RWPE1 (cell line): Measurements from ENCODE around the gene CAMK2D.

Source experiments
- CTCF ChIA-PET: fragments of 350-600 bp; sonication (Branson Sonifier 250); formaldehyde crosslinking; extraction: SDS; loops from one replicate; lab custom pipeline; 2021; lab: Yijun Ruan, JAX
- POLR2A ChIA-PET: fragments of 400-600 bp; formaldehyde crosslinking; extraction: SDS; loops from one replicate; lab custom pipeline; 2020; ENCODE audit warnings: antibody characterized with exemption; ENCODE audit not compliant: low non-redundant PET; lab: Yijun Ruan, JAX
- DNase-seq: peaks from one replicate; pipeline ENCODE4 v3.0.0; 2012; ENCODE audit warnings: low spot score
- H3K27ac ChIP-seq: fragments of 450-650 bp; 2 replicates; pipeline ENCODE4 v1.5.1; 2017
- TF ChIP-seq, protein P1 (sequence below): fragments of 450-650 bp; conservative IDR thresholded peaks from 2 replicates; pipeline ENCODE4 v1.5.1; 2017; ENCODE audit warnings: low read depth, mild to moderate bottlenecking

The CAMK2D gene

DNA sequence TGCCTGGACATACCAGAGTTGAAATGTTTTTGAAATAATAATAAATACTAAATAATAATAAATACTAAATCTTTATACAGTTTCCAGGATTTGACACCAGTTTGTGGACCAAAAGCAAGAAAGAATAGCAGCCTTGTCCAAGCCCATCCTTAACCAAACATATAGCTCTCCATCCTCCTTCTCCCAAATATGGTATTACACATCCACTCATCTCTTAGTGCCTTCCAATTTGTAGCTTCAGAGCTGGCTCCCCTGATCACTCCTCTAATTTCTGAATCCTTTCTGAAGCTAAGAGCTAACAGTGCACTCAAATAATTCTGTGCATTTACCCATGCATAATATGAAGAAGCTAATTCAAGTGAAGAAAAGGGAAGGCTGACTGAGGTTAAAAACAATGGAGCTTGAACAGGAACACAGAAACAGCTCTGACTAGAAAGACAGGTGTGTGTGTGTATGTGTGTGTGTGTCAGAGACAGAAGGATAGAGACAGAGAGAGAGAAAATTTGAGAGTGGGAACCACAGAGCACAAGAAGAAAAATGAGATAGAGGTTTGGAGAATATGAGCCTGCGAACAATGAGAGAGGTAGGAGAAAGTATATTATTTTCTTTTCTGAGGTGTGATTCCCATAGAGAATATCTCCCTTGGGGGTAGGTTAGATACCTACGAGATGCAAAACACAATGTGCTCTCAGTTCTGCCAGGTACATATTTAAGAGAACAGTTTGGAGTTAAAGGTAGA, 123.5 kb downstream of the CAMK2D start:
- CTCF ChIA-PET: interaction anchor here (0.7 kb wide), 1 partner anchor 1312 kb away, joined by 4 read pairs; no protein-coding TSS in a partner anchor
- TF ChIP-seq, protein P1, sequence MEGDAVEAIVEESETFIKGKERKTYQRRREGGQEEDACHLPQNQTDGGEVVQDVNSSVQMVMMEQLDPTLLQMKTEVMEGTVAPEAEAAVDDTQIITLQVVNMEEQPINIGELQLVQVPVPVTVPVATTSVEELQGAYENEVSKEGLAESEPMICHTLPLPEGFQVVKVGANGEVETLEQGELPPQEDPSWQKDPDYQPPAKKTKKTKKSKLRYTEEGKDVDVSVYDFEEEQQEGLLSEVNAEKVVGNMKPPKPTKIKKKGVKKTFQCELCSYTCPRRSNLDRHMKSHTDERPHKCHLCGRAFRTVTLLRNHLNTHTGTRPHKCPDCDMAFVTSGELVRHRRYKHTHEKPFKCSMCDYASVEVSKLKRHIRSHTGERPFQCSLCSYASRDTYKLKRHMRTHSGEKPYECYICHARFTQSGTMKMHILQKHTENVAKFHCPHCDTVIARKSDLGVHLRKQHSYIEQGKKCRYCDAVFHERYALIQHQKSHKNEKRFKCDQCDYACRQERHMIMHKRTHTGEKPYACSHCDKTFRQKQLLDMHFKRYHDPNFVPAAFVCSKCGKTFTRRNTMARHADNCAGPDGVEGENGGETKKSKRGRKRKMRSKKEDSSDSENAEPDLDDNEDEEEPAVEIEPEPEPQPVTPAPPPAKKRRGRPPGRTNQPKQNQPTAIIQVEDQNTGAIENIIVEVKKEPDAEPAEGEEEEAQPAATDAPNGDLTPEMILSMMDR: no peak
- H3K27ac ChIP-seq: no peak overlapping the region
- POLR2A ChIA-PET: interaction anchor here (0.7 kb wide), 1 partner anchor 12 kb away, joined by 9 read pairs; no protein-coding TSS in a partner anchor
- DNase-seq: no peak

DNA sequence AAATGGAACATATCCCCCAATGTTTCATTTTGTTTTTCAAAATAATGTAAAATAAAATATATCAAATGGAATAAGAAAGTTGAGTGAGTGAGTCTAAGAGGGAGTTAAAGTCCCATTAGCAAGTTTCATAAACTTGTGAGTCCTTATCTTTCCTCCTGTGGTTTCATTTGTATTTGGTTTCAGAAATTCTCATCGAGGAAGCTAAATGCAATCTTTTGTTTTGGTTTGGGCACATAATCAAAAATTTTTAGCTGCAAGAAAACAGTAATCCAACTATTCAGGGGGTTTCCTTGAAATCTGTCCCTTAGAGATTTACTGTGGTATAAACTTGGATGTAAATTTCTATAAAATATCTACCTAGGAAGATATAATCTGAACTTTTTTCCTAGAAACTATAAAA, 124.2 kb downstream of the CAMK2D start:
- POLR2A ChIA-PET: no interaction called here
- CTCF ChIA-PET: interaction anchor here (0.6 to 0.7 kb wide), 2 partner anchors 690 to 1313 kb away, joined by 3 to 4 read pairs; no protein-coding TSS in a partner anchor
- TF ChIP-seq, protein P1: no peak
- no peak overlapping the region for H3K27ac ChIP-seq
- DNase-seq: no peak

DNA sequence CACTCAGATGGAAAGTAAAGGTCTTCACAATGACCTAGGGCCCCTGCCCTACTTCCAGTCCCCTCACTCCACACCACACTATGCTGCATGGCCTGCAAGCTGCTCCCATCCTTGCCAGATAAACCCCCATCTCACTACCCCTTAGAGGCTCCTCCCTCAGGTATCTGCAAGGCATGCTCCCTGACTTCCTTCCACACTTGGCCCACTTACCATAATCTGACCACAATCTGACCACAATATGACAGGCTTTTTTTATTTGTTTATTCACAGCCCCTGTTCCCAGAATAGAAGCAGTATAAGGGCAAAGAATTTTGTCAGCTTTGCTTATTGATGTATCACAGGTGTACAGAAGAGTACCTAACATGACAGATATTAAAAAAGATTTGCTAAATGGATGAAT, 124.7 kb downstream of the CAMK2D start:
- no peak for DNase-seq
- H3K27ac ChIP-seq: no peak overlapping the region
- ChIA-PET CTCF (interaction anchor here (0.6 kb wide), 1 partner anchor 690 kb away, joined by 3 read pairs; no protein-coding TSS in a partner anchor), POLR2A (no interaction called here)
- TF ChIP-seq, protein P1: no peak

DNA sequence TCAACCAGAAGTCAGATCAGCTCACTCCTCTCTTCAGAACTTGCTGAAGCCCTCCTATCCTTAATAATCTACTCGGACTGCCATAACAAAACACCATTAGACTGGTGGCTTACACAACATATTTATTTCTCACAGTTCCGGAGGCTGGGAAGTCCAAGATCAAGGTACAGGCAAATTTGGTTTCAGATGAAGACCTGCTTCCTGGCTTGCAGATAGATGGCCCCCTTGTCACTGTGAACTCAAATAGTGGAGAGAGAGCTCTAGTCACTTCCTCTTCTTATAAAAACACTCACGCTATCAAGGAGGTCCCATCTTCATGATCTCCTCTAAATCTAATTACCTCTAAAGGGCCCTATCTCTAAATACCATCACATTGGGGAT, 125.1 kb downstream of the CAMK2D start:
- no peak for DNase-seq
- TF ChIP-seq, protein P1: no peak
- CTCF ChIA-PET: no interaction called here
- POLR2A ChIA-PET: no interaction called here
- no peak overlapping the region for H3K27ac ChIP-seq

DNA sequence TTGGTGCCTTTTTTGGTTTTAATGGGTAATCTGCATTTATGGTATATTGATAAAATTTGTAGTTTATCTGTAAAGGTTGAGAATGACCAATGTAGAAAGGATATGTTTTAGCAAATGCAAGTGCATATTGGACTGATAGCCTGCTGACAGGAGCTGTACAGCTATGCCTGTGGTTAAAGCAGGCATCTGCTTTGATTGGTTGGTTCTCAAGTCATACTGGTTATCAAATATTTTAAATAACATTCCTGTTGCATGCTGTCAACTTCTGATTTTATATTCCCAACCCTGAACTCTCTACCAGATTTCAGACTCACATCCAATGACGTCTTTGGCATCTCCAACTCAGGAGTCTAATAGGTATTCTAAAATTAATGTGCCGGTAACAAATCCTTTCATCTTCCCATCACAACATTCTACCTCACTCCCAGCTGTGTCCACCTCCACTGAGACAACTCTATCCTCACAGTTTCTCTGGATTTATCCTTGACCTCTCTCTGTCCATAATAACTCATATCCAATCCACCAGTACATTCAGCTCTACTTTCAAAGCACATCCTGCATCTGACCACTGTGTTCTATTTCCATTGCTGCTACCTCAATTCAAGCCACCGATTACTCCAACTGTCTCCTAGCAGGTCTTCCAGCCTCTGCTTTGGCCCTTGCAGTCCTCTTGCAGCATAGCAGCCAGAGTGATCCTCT, 125.7 kb downstream of the CAMK2D start:
- ChIA-PET POLR2A (no interaction called here), CTCF (interaction anchor here (0.5 to 0.8 kb wide), 2 partner anchors 436 to 441 kb away, joined by 3 to 5 read pairs; no protein-coding TSS in a partner anchor)
- no peak overlapping the region for H3K27ac ChIP-seq
- TF ChIP-seq, protein P1: no peak
- DNase-seq: no peak

DNA sequence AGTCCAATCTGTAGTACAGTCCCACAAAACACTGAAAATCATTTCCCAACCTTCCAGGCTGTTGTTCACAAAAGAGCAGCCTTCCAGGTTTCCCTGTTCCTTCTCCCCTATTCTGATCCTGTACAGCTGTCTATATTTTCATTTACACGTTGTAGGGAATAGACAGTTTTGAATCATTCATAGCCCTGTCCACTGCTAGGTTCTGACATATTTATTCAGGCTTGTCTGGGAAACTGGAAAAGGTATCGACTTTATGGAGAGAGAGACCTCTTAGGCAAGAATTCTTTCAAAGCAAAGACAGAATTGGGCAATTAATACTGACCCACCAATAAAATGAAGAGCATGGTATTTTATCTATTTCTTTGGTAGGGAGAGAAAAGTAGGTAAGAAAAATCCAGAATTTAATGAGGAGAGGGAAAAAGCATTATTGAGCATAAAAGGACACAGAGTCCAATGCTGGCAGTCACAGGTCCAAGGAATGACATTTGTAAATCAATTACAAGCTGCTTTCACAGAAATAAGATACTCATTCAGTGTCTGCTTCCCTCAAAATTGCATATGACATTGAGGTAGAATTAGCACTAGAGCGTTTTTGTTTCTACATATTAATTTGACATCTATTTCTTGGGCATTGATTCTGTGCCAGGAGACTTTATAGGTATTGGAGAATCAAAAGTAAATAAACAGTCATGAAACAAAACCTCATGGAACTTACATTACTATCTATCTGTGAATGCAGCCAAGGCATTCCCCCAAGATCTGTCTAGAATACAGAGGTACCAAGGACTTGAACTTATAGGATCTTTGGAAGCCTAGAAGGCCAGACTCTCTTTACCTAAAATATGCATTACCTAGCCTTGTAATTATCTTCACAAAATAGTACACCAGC, 127.2 kb downstream of the CAMK2D start:
- CTCF ChIA-PET: no interaction called here
- no peak overlapping the region for H3K27ac ChIP-seq
- POLR2A ChIA-PET: no interaction called here

More for the DNA sequence above, 127.2 kb downstream of the CAMK2D start:
- DNase-seq: no peak
- TF ChIP-seq, protein P1: no peak
